Liver (tissue), 9 donors: ENCODE results near the gene SERPINE1. TPM values are rescaled to one million over a fixed set of nuclear protein-coding genes. Genes with fewer than 3 reads are reported as not detected.
A peak's percentile ranks its signal among the peaks of the same experiment; 100 is the strongest.
"Not testable (repeated sequence)": the region's sequence is repeated elsewhere in the genome, so short reads cannot be mapped to it uniquely, and the experiment has no call there.

ENCODE experiments used
- DNase-seq: peaks from one replicate; pipeline ENCODE4 v3.0.0-alpha.2; 2017; ENCODE audit warnings: low spot score
- H3K27ac ChIP-seq, 2 donors: one replicate each; pipeline ENCODE4 v1.7.0; 2013; ENCODE audit warnings: inconsistent platforms in 2 of 2, low read length in 2 of 2, control low read depth in 1 of 2, low read depth in 1 of 2, mild to moderate bottlenecking in 1 of 2
- H3K27me3 ChIP-seq, 4 donors: one replicate each; pipeline versions ENCODE4 v1.6.1 to v1.7.0; 2013; ENCODE audit warnings: low read length in 3 of 4, inconsistent platforms in 1 of 4, mild to moderate bottlenecking in 1 of 4, moderate library complexity in 1 of 4; ENCODE audit not compliant: control insufficient read depth in 4 of 4, insufficient read depth in 4 of 4
- H3K36me3 ChIP-seq, 4 donors: one replicate each; pipeline versions ENCODE4 v1.6.1 to v1.7.0; 2013; ENCODE audit warnings: low read length in 3 of 4, mild to moderate bottlenecking in 3 of 4, low read depth in 1 of 4, moderate library complexity in 1 of 4; ENCODE audit not compliant: control insufficient read depth in 4 of 4, insufficient read depth in 3 of 4
- H3K4me1 ChIP-seq, 4 donors: one replicate each; pipeline versions ENCODE4 v1.6.1 to v1.7.0; 2013; ENCODE audit warnings: low read length in 3 of 4, mild to moderate bottlenecking in 3 of 4, moderate library complexity in 1 of 4; ENCODE audit not compliant: control insufficient read depth in 4 of 4, insufficient read depth in 4 of 4
- H3K4me3 ChIP-seq, 3 donors: one replicate each; pipeline versions ENCODE4 v1.6.1 to v1.7.0; 2013; ENCODE audit warnings: low read length in 3 of 3, control low read depth in 1 of 3, low read depth in 1 of 3, mild to moderate bottlenecking in 1 of 3
- H3K9ac ChIP-seq, 2 donors: one replicate each; pipeline ENCODE4 v1.7.0; 2013; ENCODE audit warnings: low read length in 2 of 2, mild to moderate bottlenecking in 2 of 2, moderate library complexity in 2 of 2, control low read depth in 1 of 2, low read depth in 1 of 2
- H3K9me3 ChIP-seq, 4 donors: one replicate each; pipeline versions ENCODE4 v1.6.1 to v1.7.0; 2013; ENCODE audit warnings: low read length in 3 of 4; ENCODE audit not compliant: control insufficient read depth in 4 of 4
- EGR1 ChIP-seq, 2 donors: IDR thresholded peaks; 2 replicates each; pipeline ENCODE4 v1.6.1; 2016 to 2018; ENCODE audit warnings: antibody characterized with exemption in 2 of 2, low read depth in 2 of 2
- FOXA1 ChIP-seq: IDR thresholded peaks from 2 replicates; pipeline ENCODE4 v1.6.1; 2016; ENCODE audit warnings: antibody characterized with exemption
- FOXA2 ChIP-seq: IDR thresholded peaks from 2 replicates; pipeline ENCODE4 v1.6.1; 2016; ENCODE audit warnings: antibody characterized with exemption
- HNF4A ChIP-seq, 2 donors: conservative IDR thresholded peaks; 2 replicates each; pipeline ENCODE4 v1.6.1; 2016; ENCODE audit warnings: antibody characterized with exemption in 2 of 2, mild to moderate bottlenecking in 2 of 2
- HNF4G ChIP-seq: IDR thresholded peaks from 2 replicates; pipeline ENCODE4 v1.6.1; 2016; ENCODE audit warnings: antibody characterized with exemption
- JUND ChIP-seq, 2 donors: IDR thresholded peaks; 2 replicates each; pipeline ENCODE4 v1.6.1; 2016; ENCODE audit warnings: antibody characterized with exemption in 2 of 2
- NR2F2 ChIP-seq: IDR thresholded peaks from 2 replicates; pipeline ENCODE4 v1.6.1; 2016; ENCODE audit warnings: antibody characterized with exemption
- RAD21 ChIP-seq, 2 donors: IDR thresholded peaks; 2 replicates each; pipeline ENCODE4 v1.6.1; 2016; ENCODE audit warnings: antibody characterized with exemption in 2 of 2, mild to moderate bottlenecking in 2 of 2
- RXRA ChIP-seq, 2 donors: IDR thresholded peaks; 2 replicates each; pipeline ENCODE4 v1.6.1; 2017 to 2018; ENCODE audit warnings: antibody characterized with exemption in 2 of 2, mild to moderate bottlenecking in 1 of 2
- SP1 ChIP-seq: IDR thresholded peaks from 2 replicates; pipeline ENCODE4 v1.6.1; 2018; ENCODE audit warnings: antibody characterized with exemption, mild to moderate bottlenecking
- TAF1 ChIP-seq: conservative IDR thresholded peaks from 2 replicates; pipeline ENCODE4 v1.6.1; 2016; ENCODE audit warnings: antibody characterized with exemption, mild to moderate bottlenecking
- WGBS: extraction: QIAGEN DNeasy Blood & Tissue Kit; methylation state at CpG from one replicate; pipeline ENCODE4 v1.1.7; 2013; 5-methylcytosine and 5-hydroxymethylcytosine counted together
- polyA plus RNA-seq, 2 donors: library from polyadenylated mRNA; stranded (reverse) in 1 of 2; unstranded in 1 of 2; fragments of 200-250 nt in 1 of 2; fragments of >200 nt in 1 of 2; fragmentation: Nextera tagmentation in 1 of 2; extraction: Ambion mirVana in 1 of 2; gene quantifications; one replicate each; pipeline versions ENCODE4 v1.2.1 to v1.2.3, GENCODE V29; 2013 to 2015
- total RNA-seq, 2 donors: library from RNA; depleted of rRNA; stranded (reverse); fragments of >200 nt; gene quantifications; one replicate each; pipeline ENCODE4 v1.2.3, GENCODE V29; 2014
- TF ChIP-seq, protein P1 (sequence below): fragments of 150-350 bp; IDR thresholded peaks from 2 replicates; pipeline ENCODE4 v1.5.1; 2017; ENCODE audit warnings: improper control_type of control experiment, low read depth, low read length; ENCODE audit not compliant: missing input control
- TF ChIP-seq, protein P2 (sequence below): IDR thresholded peaks from 2 replicates; pipeline ENCODE4 v1.6.1; 2016; ENCODE audit warnings: antibody characterized with exemption, mild to moderate bottlenecking
- TF ChIP-seq, protein P3 (sequence below): IDR thresholded peaks from 2 replicates; pipeline ENCODE4 v1.6.1; 2016; ENCODE audit warnings: antibody characterized with exemption
- TF ChIP-seq, protein P4 (sequence below): IDR thresholded peaks from 2 replicates; pipeline ENCODE4 v1.6.1; 2016; ENCODE audit warnings: antibody characterized with exemption
- donor health status: healthy.
- donor health status: healthy.
- donor health status: healthy.
- donor health status: healthy.
- donor health status: healthy.

Gene SERPINE1
- total and polyA plus RNA-seq, 4 donors = 0.93 to 18.6 (median 8.0) TPM

DNA sequence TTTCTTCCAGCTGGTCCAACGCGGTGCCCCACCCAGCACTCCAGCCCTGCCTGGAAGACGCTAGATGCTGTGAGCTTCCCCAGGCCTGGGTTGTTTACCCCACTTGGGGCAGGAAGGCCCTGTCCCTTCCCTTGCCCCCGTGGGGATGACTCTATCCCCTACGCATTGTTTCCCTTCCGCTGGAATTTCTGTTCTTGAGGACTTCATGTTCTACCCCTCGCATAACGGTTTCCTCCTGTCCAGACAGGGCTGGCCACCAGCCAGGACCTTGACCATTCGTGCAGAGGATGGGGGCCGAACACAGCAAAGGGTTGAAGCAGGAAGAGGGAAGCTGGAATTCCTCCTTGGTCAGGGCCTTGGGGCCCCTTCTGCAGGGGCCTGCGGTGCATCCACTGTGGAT lies 14.7 kb upstream of the SERPINE1 start:
- Histone ChIP-seq H3K4me1 (peaks cover 2 to 6% (median 4%) of the 10 kb centered on the region in 4 donors), H3K27ac (peak overlapping the region in 1 of 2 donors; percentile 58), H3K9ac (no peak overlapping the region), H3K4me3 (no peak overlapping the region), H3K27me3 (no peaks in the 10 kb centered on the region), H3K9me3 (no peaks in the 10 kb centered on the region), H3K36me3 (no peaks in the 10 kb centered on the region)
- TF ChIP-seq SP1 = peak; percentile 75
- peak; percentile 92 for TF ChIP-seq NR2F2
- no peak for TF ChIP-seq TAF1
- TF ChIP-seq RAD21 (IDR thresholded peaks at IDR 0.05) = no peak
- no peak for TF ChIP-seq HNF4G
- peak in 1 of 2 donors; percentile 33 for TF ChIP-seq JUND (IDR thresholded peaks at IDR 0.05)
- TF ChIP-seq HNF4A (conservative IDR thresholded peaks at IDR 0.05) = no peak
- TF ChIP-seq, protein P1, sequence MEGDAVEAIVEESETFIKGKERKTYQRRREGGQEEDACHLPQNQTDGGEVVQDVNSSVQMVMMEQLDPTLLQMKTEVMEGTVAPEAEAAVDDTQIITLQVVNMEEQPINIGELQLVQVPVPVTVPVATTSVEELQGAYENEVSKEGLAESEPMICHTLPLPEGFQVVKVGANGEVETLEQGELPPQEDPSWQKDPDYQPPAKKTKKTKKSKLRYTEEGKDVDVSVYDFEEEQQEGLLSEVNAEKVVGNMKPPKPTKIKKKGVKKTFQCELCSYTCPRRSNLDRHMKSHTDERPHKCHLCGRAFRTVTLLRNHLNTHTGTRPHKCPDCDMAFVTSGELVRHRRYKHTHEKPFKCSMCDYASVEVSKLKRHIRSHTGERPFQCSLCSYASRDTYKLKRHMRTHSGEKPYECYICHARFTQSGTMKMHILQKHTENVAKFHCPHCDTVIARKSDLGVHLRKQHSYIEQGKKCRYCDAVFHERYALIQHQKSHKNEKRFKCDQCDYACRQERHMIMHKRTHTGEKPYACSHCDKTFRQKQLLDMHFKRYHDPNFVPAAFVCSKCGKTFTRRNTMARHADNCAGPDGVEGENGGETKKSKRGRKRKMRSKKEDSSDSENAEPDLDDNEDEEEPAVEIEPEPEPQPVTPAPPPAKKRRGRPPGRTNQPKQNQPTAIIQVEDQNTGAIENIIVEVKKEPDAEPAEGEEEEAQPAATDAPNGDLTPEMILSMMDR = no peak
- TF ChIP-seq FOXA2 = no peak
- no peak for TF ChIP-seq EGR1 (IDR thresholded peaks at IDR 0.05; ENCODE audit: low read depth in 2 of 2)
- TF ChIP-seq RXRA (IDR thresholded peaks at IDR 0.05) = peak; percentile 33 to 43
- TF ChIP-seq FOXA1 = no peak
- TF ChIP-seq, protein P2, sequence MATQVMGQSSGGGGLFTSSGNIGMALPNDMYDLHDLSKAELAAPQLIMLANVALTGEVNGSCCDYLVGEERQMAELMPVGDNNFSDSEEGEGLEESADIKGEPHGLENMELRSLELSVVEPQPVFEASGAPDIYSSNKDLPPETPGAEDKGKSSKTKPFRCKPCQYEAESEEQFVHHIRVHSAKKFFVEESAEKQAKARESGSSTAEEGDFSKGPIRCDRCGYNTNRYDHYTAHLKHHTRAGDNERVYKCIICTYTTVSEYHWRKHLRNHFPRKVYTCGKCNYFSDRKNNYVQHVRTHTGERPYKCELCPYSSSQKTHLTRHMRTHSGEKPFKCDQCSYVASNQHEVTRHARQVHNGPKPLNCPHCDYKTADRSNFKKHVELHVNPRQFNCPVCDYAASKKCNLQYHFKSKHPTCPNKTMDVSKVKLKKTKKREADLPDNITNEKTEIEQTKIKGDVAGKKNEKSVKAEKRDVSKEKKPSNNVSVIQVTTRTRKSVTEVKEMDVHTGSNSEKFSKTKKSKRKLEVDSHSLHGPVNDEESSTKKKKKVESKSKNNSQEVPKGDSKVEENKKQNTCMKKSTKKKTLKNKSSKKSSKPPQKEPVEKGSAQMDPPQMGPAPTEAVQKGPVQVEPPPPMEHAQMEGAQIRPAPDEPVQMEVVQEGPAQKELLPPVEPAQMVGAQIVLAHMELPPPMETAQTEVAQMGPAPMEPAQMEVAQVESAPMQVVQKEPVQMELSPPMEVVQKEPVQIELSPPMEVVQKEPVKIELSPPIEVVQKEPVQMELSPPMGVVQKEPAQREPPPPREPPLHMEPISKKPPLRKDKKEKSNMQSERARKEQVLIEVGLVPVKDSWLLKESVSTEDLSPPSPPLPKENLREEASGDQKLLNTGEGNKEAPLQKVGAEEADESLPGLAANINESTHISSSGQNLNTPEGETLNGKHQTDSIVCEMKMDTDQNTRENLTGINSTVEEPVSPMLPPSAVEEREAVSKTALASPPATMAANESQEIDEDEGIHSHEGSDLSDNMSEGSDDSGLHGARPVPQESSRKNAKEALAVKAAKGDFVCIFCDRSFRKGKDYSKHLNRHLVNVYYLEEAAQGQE = no peak
- TF ChIP-seq, protein P3, sequence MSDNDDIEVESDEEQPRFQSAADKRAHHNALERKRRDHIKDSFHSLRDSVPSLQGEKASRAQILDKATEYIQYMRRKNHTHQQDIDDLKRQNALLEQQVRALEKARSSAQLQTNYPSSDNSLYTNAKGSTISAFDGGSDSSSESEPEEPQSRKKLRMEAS = no peak
- WGBS = 79% methylated on average over 11 of the region's 11 CpGs
- DNase-seq = no peak

DNA sequence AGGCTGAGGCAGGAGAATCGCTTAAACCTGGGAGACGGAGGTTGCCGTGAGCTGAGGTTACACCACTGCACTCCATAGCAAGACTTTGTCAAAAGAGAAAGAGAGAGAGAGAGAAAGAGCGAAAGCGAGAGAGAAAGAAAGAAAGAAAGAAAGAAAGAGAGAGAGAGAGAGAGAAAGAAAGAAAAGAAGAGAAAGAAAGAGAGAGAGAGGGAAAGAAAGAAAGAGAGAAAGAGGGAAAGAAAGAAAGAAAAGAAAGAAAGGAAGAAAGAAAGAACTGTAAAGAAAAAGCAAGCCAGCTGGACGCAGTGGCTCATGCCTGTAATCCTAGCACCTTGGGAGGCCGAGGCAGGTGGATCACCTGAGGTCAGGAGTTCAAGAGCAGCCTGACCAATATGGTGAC lies 13.8 kb upstream of the SERPINE1 start:
- not testable (repeated sequence) for H3K4me1 ChIP-seq, H3K27ac ChIP-seq, DNase-seq

DNA sequence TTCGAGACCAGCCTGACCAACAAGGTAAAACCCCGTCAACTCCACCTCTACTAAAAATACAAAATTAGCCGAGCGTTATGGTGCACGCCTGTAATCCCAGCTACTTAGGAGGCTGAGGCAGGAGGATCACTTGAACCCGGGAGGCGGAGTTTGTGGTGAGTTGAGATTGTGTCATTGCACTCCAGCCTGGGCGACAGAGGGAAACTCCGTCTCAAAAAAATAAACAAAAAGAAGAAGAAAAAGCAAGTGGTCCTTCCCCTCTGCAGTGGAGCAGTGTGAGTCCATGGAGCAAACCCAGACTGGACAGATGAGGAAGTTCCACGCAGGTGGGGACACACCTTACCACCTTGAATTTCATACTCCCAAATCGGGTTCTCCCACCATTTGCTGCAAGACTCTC lies 13.1 kb upstream of the SERPINE1 start:
- no peak for DNase-seq
- H3K4me3 ChIP-seq = no peak overlapping the region
- no peaks in the 10 kb centered on the region for H3K27me3 ChIP-seq
- H3K4me1 ChIP-seq = no peaks in the 10 kb centered on the region
- 88% methylated on average over 11 of the region's 11 CpGs for whole genome bisulfite sequencing
- no peaks in the 10 kb centered on the region for H3K9me3 ChIP-seq
- H3K36me3 ChIP-seq = no peaks in the 10 kb centered on the region
- H3K9ac ChIP-seq = no peak overlapping the region
- TF ChIP-seq, protein P2 = no peak
- no peak for TF ChIP-seq RXRA (IDR thresholded peaks at IDR 0.05)
- TF ChIP-seq, protein P4, sequence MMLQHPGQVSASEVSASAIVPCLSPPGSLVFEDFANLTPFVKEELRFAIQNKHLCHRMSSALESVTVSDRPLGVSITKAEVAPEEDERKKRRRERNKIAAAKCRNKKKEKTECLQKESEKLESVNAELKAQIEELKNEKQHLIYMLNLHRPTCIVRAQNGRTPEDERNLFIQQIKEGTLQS = no peak
- no peak overlapping the region for H3K27ac ChIP-seq

More for the DNA sequence above, 13.8 kb upstream of the SERPINE1 start:
- H3K4me3 ChIP-seq, H3K9ac ChIP-seq, H3K9me3 ChIP-seq, H3K36me3 ChIP-seq, H3K27me3 ChIP-seq: not testable (repeated sequence)
- WGBS = 98% methylated on average over 7 of the region's 7 CpGs
